H1 (cell line): ENCODE data around the gene TP53BP1. TPM values are rescaled to one million over a fixed set of nuclear protein-coding genes. Genes with fewer than 3 reads are reported as not detected.
A peak's percentile ranks its signal among the peaks of the same experiment; 100 is the strongest.

Source experiments
- CTCF ChIA-PET: fragments of 300-600 bp; sonication (Branson Sonifier 250); formaldehyde crosslinking; loops from one replicate; lab custom pipeline; 2021; ENCODE audit not compliant: partially characterized antibody; lab: Charles Lee
- POLR2A ChIA-PET: fragments of 300-600 bp; sonication (Branson Sonifier 250); formaldehyde crosslinking; loops from one replicate; lab custom pipeline; 2021; ENCODE audit warnings: inconsistent platforms; ENCODE audit not compliant: partially characterized antibody; lab: Charles Lee
- DNase-seq, 2 experiments: peaks; one replicate each; pipeline versions ENCODE4 v3.0.0 to v3.0.0-alpha.2; 2010 to 2022; ENCODE audit warnings: low spot score in 2 of 2, low read depth in 1 of 2, mixed read lengths in 1 of 2
- FAIRE-seq: peaks from 2 replicates; lab custom pipeline; 2011; peaks lifted over from hg19 to GRCh38; lab: Jason Lieb, UNC
- H2AFZ ChIP-seq: 2 replicates; pipeline ENCODE4 v1.8.1; 2012; ENCODE audit warnings: low read length, inconsistent platforms
- H2AK5ac ChIP-seq: 2 replicates; pipeline ENCODE4 v1.6.1; 2013; ENCODE audit warnings: low read depth, low read length
- H2BK120ac ChIP-seq: replicated peaks from 2 replicates; pipeline ENCODE3; 2013; ENCODE audit warnings: low read depth, low read length, inconsistent platforms
- H2BK12ac ChIP-seq: 2 replicates; pipeline ENCODE4 v1.6.1; 2013; ENCODE audit warnings: low read depth, low read length
- H2BK15ac ChIP-seq: 2 replicates; pipeline ENCODE4 v1.6.1; 2013; ENCODE audit warnings: low read length
- H2BK20ac ChIP-seq: 2 replicates; pipeline ENCODE4 v1.6.1; 2013; ENCODE audit warnings: low read length
- H2BK5ac ChIP-seq: 2 replicates; pipeline ENCODE4 v1.6.1; 2013; ENCODE audit warnings: low read depth, low read length
- H3K14ac ChIP-seq: 2 replicates; pipeline ENCODE4 v1.6.1; 2013; ENCODE audit warnings: inconsistent platforms; ENCODE audit not compliant: insufficient read length
- H3K18ac ChIP-seq: 2 replicates; pipeline ENCODE4 v1.6.1; 2013; ENCODE audit warnings: low read length; ENCODE audit errors: extremely low read depth
- H3K23ac ChIP-seq: 2 replicates; pipeline ENCODE4 v1.6.1; 2013; ENCODE audit warnings: inconsistent platforms; ENCODE audit not compliant: insufficient read length
- H3K23me2 ChIP-seq: 2 replicates; pipeline ENCODE4 v1.6.1; 2013; ENCODE audit warnings: low read depth, low read length
- H3K27ac ChIP-seq: 2 replicates; pipeline ENCODE4 v1.6.1; 2011; ENCODE audit warnings: low read depth, low read length, inconsistent platforms
- H3K27me3 ChIP-seq, 4 experiments: replicated peaks in 1 of 4; 1 replicate in 1 of 4; 2 replicates in 3 of 4; pipeline versions ENCODE4 v1.6.1 to v1.8.1; 2011 to 2013; ENCODE audit warnings: low read length in 3 of 4, mild to moderate bottlenecking in 3 of 4, inconsistent platforms in 2 of 4, mixed read lengths in 2 of 4, moderate library complexity in 1 of 4; ENCODE audit not compliant: control insufficient read depth in 3 of 4, insufficient read depth in 3 of 4; ENCODE audit errors: extremely low read depth in 1 of 4
- H3K36me3 ChIP-seq, 4 experiments: 2 replicates each; pipeline versions ENCODE4 v1.6.1 to v1.8.1; 2011 to 2013; ENCODE audit warnings: mild to moderate bottlenecking in 4 of 4, low read length in 3 of 4, moderate library complexity in 2 of 4, control low read depth in 1 of 4, inconsistent platforms in 1 of 4; ENCODE audit not compliant: insufficient read depth in 4 of 4, control insufficient read depth in 2 of 4
- H3K4ac ChIP-seq: replicated peaks from 2 replicates; pipeline ENCODE3; 2013; ENCODE audit warnings: low read length, low read depth, mixed read lengths, inconsistent platforms; ENCODE audit not compliant: insufficient read length
- H3K4me1 ChIP-seq, 4 experiments: replicated peaks in 1 of 4; 1 replicate in 1 of 4; 2 replicates in 3 of 4; pipeline versions ENCODE4 v1.6.1 to v1.8.1; 2011 to 2013; ENCODE audit warnings: low read length in 3 of 4, inconsistent platforms in 2 of 4, mixed read lengths in 1 of 4; ENCODE audit not compliant: insufficient read depth in 4 of 4, control insufficient read depth in 3 of 4
- H3K4me2 ChIP-seq, 2 experiments: 2 replicates each; pipeline versions ENCODE4 v1.6.1 to v1.8.1; 2011 to 2013; ENCODE audit warnings: low read depth in 2 of 2, low read length in 2 of 2, control low read depth in 1 of 2, inconsistent platforms in 1 of 2, mild to moderate bottlenecking in 1 of 2; ENCODE audit not compliant: insufficient read depth in 1 of 2
- H3K4me3 ChIP-seq, 4 experiments: fragments of 200-600, 300-600 bp in 1 of 4; sonication (generic), shearing (Covaris generic), sonication (Bioruptor Twin) in 1 of 4; 2 replicates each; pipeline versions ENCODE4 v1.5.1 to v1.8.1; 2011 to 2016; ENCODE audit warnings: low read length in 4 of 4, low read depth in 3 of 4, control low read depth in 2 of 4, inconsistent platforms in 2 of 4, mild to moderate bottlenecking in 2 of 4, mixed read lengths in 1 of 4, moderate library complexity in 1 of 4; ENCODE audit not compliant: insufficient read depth in 2 of 4; ENCODE audit errors: extremely low read depth in 1 of 4
- H3K56ac ChIP-seq: replicated peaks from 2 replicates; pipeline ENCODE3; 2013; ENCODE audit warnings: low read depth, mild to moderate bottlenecking, mixed read lengths, low read length, inconsistent platforms; ENCODE audit not compliant: insufficient read length
- H3K79me1 ChIP-seq: 2 replicates; pipeline ENCODE4 v1.6.1; 2013; ENCODE audit warnings: low read depth, low read length, control low read depth
- H3K79me2 ChIP-seq, 2 experiments: 2 replicates each; pipeline versions ENCODE4 v1.6.1 to v1.8.1; 2012 to 2013; ENCODE audit warnings: low read length in 2 of 2, mild to moderate bottlenecking in 2 of 2, inconsistent platforms in 1 of 2; ENCODE audit not compliant: insufficient read depth in 2 of 2, control insufficient read depth in 1 of 2
- H3K9ac ChIP-seq, 4 experiments: replicated peaks in 1 of 4; 1 replicate in 1 of 4; 2 replicates in 3 of 4; pipeline versions ENCODE4 v1.6.1 to v1.8.1; 2011 to 2013; ENCODE audit warnings: low read depth in 3 of 4, low read length in 3 of 4, control low read depth in 2 of 4, mild to moderate bottlenecking in 2 of 4, moderate library complexity in 2 of 4, inconsistent platforms in 1 of 4; ENCODE audit errors: extremely low read depth in 1 of 4
- H3K9me3 ChIP-seq, 2 experiments: 2 replicates each; pipeline versions ENCODE4 v1.6.1 to v1.8.1; 2012 to 2013; ENCODE audit warnings: mild to moderate bottlenecking in 2 of 2, moderate library complexity in 2 of 2, control low read depth in 1 of 2, inconsistent platforms in 1 of 2, low read depth in 1 of 2, low read length in 1 of 2, mixed read lengths in 1 of 2; ENCODE audit not compliant: insufficient read depth in 2 of 2
- H4K20me1 ChIP-seq, 2 experiments: replicated peaks in 1 of 2; 2 replicates each; pipeline versions ENCODE3 to v1.8.1; 2011 to 2013; ENCODE audit warnings: inconsistent platforms in 2 of 2, low read length in 2 of 2, mild to moderate bottlenecking in 1 of 2; ENCODE audit not compliant: insufficient read depth in 2 of 2, control insufficient read depth in 1 of 2
- H4K5ac ChIP-seq: 2 replicates; pipeline ENCODE4 v1.6.1; 2013; ENCODE audit warnings: low read length, low read depth, mixed read lengths, inconsistent platforms; ENCODE audit not compliant: insufficient read length
- H4K8ac ChIP-seq: 2 replicates; pipeline ENCODE4 v1.8.0; 2013; ENCODE audit warnings: mild to moderate bottlenecking, moderate library complexity, low read length, inconsistent platforms; ENCODE audit not compliant: insufficient read depth; ENCODE audit errors: extremely low read depth
- H4K91ac ChIP-seq: replicated peaks from 2 replicates; pipeline ENCODE3; 2013; ENCODE audit warnings: low read length, mixed read lengths, inconsistent platforms; ENCODE audit not compliant: insufficient read length
- ASH2L ChIP-seq: fragments of 200-600, 300-600 bp; sonication (generic); IDR thresholded peaks from one replicate; pipeline ENCODE4 v1.7.1; 2017; ENCODE audit warnings: low read length
- CBX8 ChIP-seq: fragments of 300-800, 300-1000 bp; sonication (generic); IDR thresholded peaks from 2 replicates; pipeline ENCODE4 v1.7.1; 2016; ENCODE audit warnings: low read depth, low read length, borderline replicate concordance
- CHD1 ChIP-seq: IDR thresholded peaks from 2 replicates; pipeline ENCODE4 v1.6.1; 2012; ENCODE audit warnings: low read depth, low read length, improper control_type of control experiment
- CHD2 ChIP-seq: IDR thresholded peaks from 2 replicates; pipeline ENCODE4 v1.6.1; 2012; ENCODE audit warnings: low read length, improper control_type of control experiment
- CREB1 ChIP-seq: IDR thresholded peaks from 2 replicates; pipeline ENCODE4 v1.6.1; 2012; ENCODE audit warnings: inconsistent platforms
- CTBP2 ChIP-seq: IDR thresholded peaks from 2 replicates; pipeline ENCODE4 v1.7.0; 2011; ENCODE audit warnings: borderline replicate concordance, mild to moderate bottlenecking, moderate library complexity, mixed read lengths, low read length; ENCODE audit not compliant: insufficient read depth, insufficient read length
- FOSL1 ChIP-seq: IDR thresholded peaks from 2 replicates; pipeline ENCODE4 v1.6.1; 2011; ENCODE audit warnings: mild to moderate bottlenecking, low read depth, low read length, moderate library complexity; ENCODE audit not compliant: insufficient read depth
- GTF2F1 ChIP-seq: IDR thresholded peaks from 2 replicates; pipeline ENCODE4 v1.6.1; 2012; ENCODE audit warnings: low read depth, low read length, improper control_type of control experiment, borderline replicate concordance
- KDM4A ChIP-seq: IDR thresholded peaks from one replicate; pipeline ENCODE4 v1.7.1; 2012; ENCODE audit warnings: low read depth, mild to moderate bottlenecking, moderate library complexity, low read length, inconsistent platforms; ENCODE audit not compliant: severe bottlenecking
- MAFK ChIP-seq: IDR thresholded peaks from 2 replicates; pipeline ENCODE4 v1.6.1; 2012; ENCODE audit warnings: low read depth, mild to moderate bottlenecking, improper control_type of control experiment, low read length
- PHF8 ChIP-seq: fragments of 200-600 bp; sonication (generic); conservative IDR thresholded peaks from 2 replicates; pipeline ENCODE4 v1.7.1; 2012; ENCODE audit warnings: low read depth, mild to moderate bottlenecking, inconsistent platforms, low read length, moderate library complexity
- SP1 ChIP-seq: IDR thresholded peaks from 2 replicates; pipeline ENCODE4 v1.6.1; 2011; ENCODE audit warnings: low read depth, low read length
- SP4 ChIP-seq: IDR thresholded peaks from 2 replicates; pipeline ENCODE4 v1.6.1; 2012; ENCODE audit warnings: low read length, inconsistent platforms
- TAF1 ChIP-seq: IDR thresholded peaks from 2 replicates; pipeline ENCODE4 v1.6.1; 2011; ENCODE audit warnings: mild to moderate bottlenecking, low read depth, low read length
- WGBS, 2 experiments: shearing (Covaris generic) in 1 of 2; methylation state at CpG; one replicate each; pipeline versions ENCODE4 v1.1.6 to v1.1.7; 2013 to 2015; ENCODE audit warnings: low lambda C conversion rate in 2 of 2, mixed read lengths in 2 of 2, inconsistent platforms in 1 of 2, low coverage in 1 of 2, missing lambda C conversion rate in 1 of 2; ENCODE audit not compliant: insufficient replicate concordance in 2 of 2, insufficient coverage in 1 of 2, insufficient read length in 1 of 2; ENCODE audit errors: extremely low coverage in 1 of 2, missing lambda C conversion rate in 1 of 2; 5-methylcytosine and 5-hydroxymethylcytosine counted together
- polyA plus RNA-seq, 7 experiments: library from polyadenylated mRNA; depleted of rRNA in 3 of 7; stranded (reverse) in 5 of 7; unstranded in 2 of 7; fragments of >200 nt in 5 of 7; fragments of 200-250 nt in 2 of 7; gene quantifications; 1 replicate in 5 of 7; 2 replicates in 1 of 7; 4 replicates in 1 of 7; pipeline versions ENCODE4 v1.2.1 to v1.2.3, GENCODE V29; 2011 to 2013; ENCODE audit warnings: missing spikeins in 2 of 7, mixed read lengths in 2 of 7
- total RNA-seq: library from RNA; stranded (reverse); fragmentation: NEBNext Ultra II Directional; extraction: Animal tissue kit (Norgen Biotek cat#: 25700); gene quantifications from 2 replicates; pipeline ENCODE4 v1.2.1, GENCODE V29; 2021

The TP53BP1 gene
- total and polyA plus RNA-seq, 2 of the 8 experiments (the other 6 are each of a cell fraction or from before 2014, with no cell fraction given), result 34.1 to 63.6 TPM

- Histone ChIP-seq H3K23ac (no peak overlapping the region), H3K4me3 (peak overlapping the region in 3 of 4 experiments; percentile 13 to 72 (median 41); a peak in 5 of 8 replicates), H2BK20ac (no peak overlapping the region), H3K27ac (no peak overlapping the region), H3K4me1 (peaks cover 11 to 23% (median 13%) of the 10 kb centered on the region in 4 experiments; a peak in 6 of 7 replicates), H3K14ac (no peak overlapping the region), H2BK12ac (peak overlapping the region; percentile 70; the same call in 1 of the 2 replicates), H3K9ac (no peak overlapping the region), H2AK5ac (no peak overlapping the region), H3K9me3 (no peaks in the 10 kb centered on the region), H4K5ac (no peak overlapping the region), H4K20me1 (no peaks in the 10 kb centered on the region), H2BK5ac (no peak overlapping the region), H3K23me2 (peaks cover 15% of the 10 kb centered on the region; the same call in 1 of the 2 replicates), H3K79me1 (no peaks in the 10 kb centered on the region), H4K8ac (no peak overlapping the region), H2BK15ac (peak overlapping the region; percentile 83; the same call in 1 of the 2 replicates), H3K4ac (no peak overlapping the region), H3K56ac (no peak overlapping the region), H2AFZ (peak overlapping the region; percentile 56), H4K91ac (no peak overlapping the region), H3K18ac (peak overlapping the region; percentile 24), H3K27me3 (peaks cover 2 to 43% (median 30%) of the 10 kb centered on the region in 4 experiments), H3K4me2 (peak overlapping the region; percentile 78 to 92), H2BK120ac (peak overlapping the region; percentile 12), H3K36me3 (no peaks in the 10 kb centered on the region), H3K79me2 (no peaks in the 10 kb centered on the region)
- FAIRE-seq (no peak), DNase-seq (no peak)
- POLR2A ChIA-PET, result interaction anchor here (1.0 to 3.0 kb wide), 3 partner anchors 12 to 25 kb away, joined by 3 to 8 read pairs (median 6); partner anchors contain the start of gene TP53BP1
- 50% methylated on average over 4 of the region's 4 CpGs; no CpG with 5 or more reads in 1 of the 2 experiments for WGBS, 2 experiments
- CTCF ChIA-PET, result interaction anchor here (0.6 to 9.4 kb wide), 8 partner anchors 9 to 145 kb away, joined by 3 to 121 read pairs (median 8); partner anchors contain the start of gene TP53BP1
- TF ChIP-seq SP4 (no peak), MAFK (no peak), FOSL1 (no peak), CTBP2 (no peak), CHD2 (no peak), KDM4A (no peak), PHF8 (no peak), TAF1 (no peak), ASH2L (no peak), CREB1 (no peak), GTF2F1 (no peak), CBX8 (no peak), SP1 (no peak), CHD1 (no peak)
Observed at GRCh38 chr15:43516801-43517353, 23.9 kb upstream of the TP53BP1 start.
